ENCODE results near the gene BLCAP. TPM values are rescaled to one million over a fixed set of nuclear protein-coding genes. Genes with fewer than 3 reads are reported as not detected.

Gene BLCAP
- total RNA-seq, 4 donors from 2014 or later, result 63.9 to 152 (median 107) TPM

- no peak for TF ChIP-seq CTCF (IDR thresholded peaks at IDR 0.05; ENCODE audit: low read depth)
These were observed 34.7 kb downstream of the BLCAP start for GRCh38 chr20:37492945-37493344.

GRCh38 chr20:37492096-37492625 is 35.5 kb downstream of the BLCAP start:
- TF ChIP-seq CTCF (IDR thresholded peaks at IDR 0.05; ENCODE audit: low read depth), result no peak

- no peak for TF ChIP-seq CTCF (IDR thresholded peaks at IDR 0.05; ENCODE audit: low read depth)
These were observed 36.9 kb downstream of the BLCAP start for GRCh38 chr20:37490663-37491350.

- no peak for TF ChIP-seq CTCF (IDR thresholded peaks at IDR 0.05; ENCODE audit: low read depth)
These were observed 43.3 kb downstream of the BLCAP start for GRCh38 chr20:37484331-37484730.

- no peak for TF ChIP-seq CTCF (IDR thresholded peaks at IDR 0.05; ENCODE audit: low read depth)
These were observed 46.1 kb downstream of the BLCAP start for GRCh38 chr20:37481610-37482009.

- no peak for TF ChIP-seq CTCF (IDR thresholded peaks at IDR 0.05; ENCODE audit: low read depth)
These were observed 46.8 kb downstream of the BLCAP start for GRCh38 chr20:37480919-37481318.

- TF ChIP-seq CTCF (IDR thresholded peaks at IDR 0.05; ENCODE audit: low read depth), result no peak
These were observed 47.6 kb downstream of the BLCAP start for GRCh38 chr20:37479925-37480691.
